NT2/D1 (cell line): ENCODE data around the gene BRD9.

Experiments
- SUZ12 ChIP-seq: IDR thresholded peaks from 2 replicates; pipeline ENCODE4 v1.6.1; 2011; ENCODE audit not compliant: insufficient read length, insufficient read depth; ENCODE audit errors: extremely low read depth
- YY1 ChIP-seq: IDR thresholded peaks from 2 replicates; pipeline ENCODE4 v1.6.1; 2011; ENCODE audit not compliant: insufficient read length, insufficient read depth
- ZNF274 ChIP-seq: IDR thresholded peaks from 2 replicates; pipeline ENCODE4 v1.6.1; 2011; ENCODE audit warnings: mild to moderate bottlenecking, low read depth, low read length

DNA sequence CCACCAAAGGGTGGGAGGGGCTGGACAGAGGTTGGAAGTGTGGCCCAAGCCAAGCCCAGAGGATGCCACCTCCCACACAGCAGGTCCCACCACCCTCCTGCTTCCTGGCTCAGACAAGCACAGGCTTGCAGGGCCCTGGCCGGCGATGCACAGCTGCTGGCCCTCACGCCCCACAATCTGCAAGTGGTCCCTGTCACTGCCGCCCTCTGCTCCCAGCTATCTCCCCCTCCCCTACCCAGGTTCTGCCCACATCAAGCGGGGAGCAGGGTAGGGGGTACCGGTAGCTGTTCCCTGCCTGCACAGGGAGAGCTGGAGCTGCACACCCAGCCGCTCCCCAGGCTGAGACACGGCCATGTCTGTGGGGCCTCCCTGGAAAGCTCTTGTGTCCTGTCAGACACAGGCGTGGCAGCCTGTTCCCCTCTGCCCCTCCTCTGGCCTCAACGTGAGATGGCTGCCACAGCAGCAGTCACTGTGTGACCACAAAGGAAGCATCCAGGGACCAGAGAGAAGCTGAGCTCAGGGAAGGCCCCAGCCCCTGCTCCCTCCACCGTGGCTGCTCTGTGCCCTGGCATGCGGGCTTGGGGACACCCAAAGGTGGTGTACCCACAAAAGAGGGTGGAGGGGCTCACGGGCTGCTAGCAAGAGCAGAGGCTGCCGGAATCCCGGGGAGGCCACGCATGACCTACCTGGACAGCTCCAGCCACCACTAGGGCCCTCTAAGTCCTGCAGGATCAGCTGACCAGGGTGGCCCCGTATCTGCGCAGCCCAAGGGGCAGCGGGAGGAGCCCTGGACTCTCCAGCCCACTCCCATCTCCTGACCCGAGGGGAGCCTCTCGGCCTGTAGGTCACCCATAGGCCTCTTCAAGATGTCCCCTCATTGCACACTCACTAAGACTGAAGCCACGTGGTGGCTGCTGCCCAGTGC, 30.9 kb downstream of the BRD9 start:
- no peak for TF ChIP-seq ZNF274
- TF ChIP-seq YY1: no peak
- no peak for TF ChIP-seq SUZ12
